ENCODE data around the gene SYNM.

Gene SYNM

DNA sequence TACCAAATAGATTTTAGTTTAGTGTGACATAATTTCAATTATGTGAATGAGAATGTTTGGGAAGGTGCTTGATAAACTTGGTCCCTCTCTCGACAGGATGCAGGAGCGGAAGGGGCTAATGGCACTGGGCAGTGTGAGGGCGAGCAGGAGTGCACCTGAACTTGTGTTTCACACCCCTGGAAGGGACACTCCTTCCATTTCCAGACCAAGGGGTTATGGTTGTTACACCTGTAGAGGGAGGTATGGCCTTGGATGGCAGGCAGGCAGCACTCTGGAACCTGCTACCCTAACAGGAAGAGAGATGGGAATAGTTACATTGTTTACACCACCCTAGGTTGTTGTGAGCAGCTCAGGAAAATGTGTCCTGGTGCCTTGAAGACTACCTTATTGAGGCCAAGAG, 22.1 kb downstream of the SYNM start:
- Histone ChIP-seq H3K36me3 (ENCODE audit: control insufficient read depth, low read length) (no peaks in the 10 kb centered on the region), H3K4me1 (ENCODE audit: control insufficient read depth, low read length) (no peaks in the 10 kb centered on the region), H3K79me2 (ENCODE audit: control insufficient read depth, low read length) (no peaks in the 10 kb centered on the region), H3K9me3 (ENCODE audit: control insufficient read depth, insufficient read depth, low read length) (no peaks in the 10 kb centered on the region), H3K4me3 (ENCODE audit: low read length) (no peak overlapping the region), H3F3A (ENCODE audit: control insufficient read depth, insufficient read depth) (no peaks in the 10 kb centered on the region), H3K9me2 (replicated peaks; ENCODE audit: control insufficient read depth, low read length) (no peaks in the 10 kb centered on the region), H3K27ac (ENCODE audit: low read depth, low read length) (no peak overlapping the region), H4K20me1 (ENCODE audit: control insufficient read depth, insufficient read depth, low read depth, low read length) (no peaks in the 10 kb centered on the region), H3K4me2 (ENCODE audit: low read length) (no peak overlapping the region), H3K27me3 (ENCODE audit: control insufficient read depth, low read length) (no peaks in the 10 kb centered on the region; the same call in 1 of the 2 replicates)
- TF ChIP-seq EZH2phosphoT487 (IDR thresholded peaks at IDR 0.05; ENCODE audit: borderline replicate concordance, low read length) = no peak
- TF ChIP-seq, protein P1, sequence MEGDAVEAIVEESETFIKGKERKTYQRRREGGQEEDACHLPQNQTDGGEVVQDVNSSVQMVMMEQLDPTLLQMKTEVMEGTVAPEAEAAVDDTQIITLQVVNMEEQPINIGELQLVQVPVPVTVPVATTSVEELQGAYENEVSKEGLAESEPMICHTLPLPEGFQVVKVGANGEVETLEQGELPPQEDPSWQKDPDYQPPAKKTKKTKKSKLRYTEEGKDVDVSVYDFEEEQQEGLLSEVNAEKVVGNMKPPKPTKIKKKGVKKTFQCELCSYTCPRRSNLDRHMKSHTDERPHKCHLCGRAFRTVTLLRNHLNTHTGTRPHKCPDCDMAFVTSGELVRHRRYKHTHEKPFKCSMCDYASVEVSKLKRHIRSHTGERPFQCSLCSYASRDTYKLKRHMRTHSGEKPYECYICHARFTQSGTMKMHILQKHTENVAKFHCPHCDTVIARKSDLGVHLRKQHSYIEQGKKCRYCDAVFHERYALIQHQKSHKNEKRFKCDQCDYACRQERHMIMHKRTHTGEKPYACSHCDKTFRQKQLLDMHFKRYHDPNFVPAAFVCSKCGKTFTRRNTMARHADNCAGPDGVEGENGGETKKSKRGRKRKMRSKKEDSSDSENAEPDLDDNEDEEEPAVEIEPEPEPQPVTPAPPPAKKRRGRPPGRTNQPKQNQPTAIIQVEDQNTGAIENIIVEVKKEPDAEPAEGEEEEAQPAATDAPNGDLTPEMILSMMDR (IDR thresholded peaks at IDR 0.05; ENCODE audit: low read depth, low read length, poor library complexity, severe bottlenecking) = no peak

DNA sequence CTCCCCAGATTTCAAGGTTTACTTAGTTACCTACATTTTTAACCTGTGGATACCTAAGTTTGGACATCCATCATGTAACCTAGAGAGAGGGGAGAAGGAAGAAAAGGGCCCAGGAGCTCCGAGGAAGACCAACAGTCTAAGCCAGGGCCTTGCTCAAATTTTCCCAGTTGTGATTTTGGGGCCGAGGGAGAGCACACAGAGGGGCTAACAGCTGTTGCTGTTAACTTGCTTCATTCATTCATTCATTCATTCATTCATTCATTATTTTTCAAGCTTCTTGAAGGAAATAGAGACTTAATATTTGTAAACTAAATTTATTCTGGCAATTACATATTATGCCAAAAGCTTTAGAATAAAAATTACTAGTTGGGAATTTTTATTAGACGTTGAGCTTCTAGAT, 22.9 kb downstream of the SYNM start:
- no peak overlapping the region for H3K4me2 ChIP-seq (ENCODE audit: low read length)
- TF ChIP-seq, protein P1 (IDR thresholded peaks at IDR 0.05; ENCODE audit: low read depth, low read length, poor library complexity, severe bottlenecking) = no peak
- TF ChIP-seq EZH2phosphoT487 (IDR thresholded peaks at IDR 0.05; ENCODE audit: borderline replicate concordance, low read length) = no peak

DNA sequence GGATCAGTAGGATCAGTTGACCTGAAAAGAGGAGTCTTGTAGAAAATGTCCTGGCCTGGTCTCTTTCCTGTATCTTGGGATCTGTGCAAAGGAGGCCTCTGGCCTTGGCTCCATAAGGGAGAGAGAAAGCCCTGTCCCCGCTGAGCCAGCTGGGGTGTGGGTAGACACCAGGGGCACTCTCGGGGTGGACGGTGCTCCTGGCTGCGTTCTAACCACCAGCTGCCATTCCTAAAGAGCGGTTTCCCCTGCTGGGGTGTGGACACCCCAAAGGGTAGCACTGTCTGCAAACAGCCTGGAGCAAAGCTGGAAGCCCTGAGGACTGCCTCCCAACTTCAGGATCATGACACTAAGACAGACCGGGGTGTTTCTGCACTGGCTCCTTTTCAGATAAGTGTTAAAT, 23.5 kb downstream of the SYNM start:
- no peaks in the 10 kb centered on the region for H3K4me1 ChIP-seq (ENCODE audit: control insufficient read depth, low read length)
- no peaks in the 10 kb centered on the region for H3K9me3 ChIP-seq (ENCODE audit: control insufficient read depth, insufficient read depth, low read length)
- no peaks in the 10 kb centered on the region for H3K79me2 ChIP-seq (ENCODE audit: control insufficient read depth, low read length)
- TF ChIP-seq, protein P1 (IDR thresholded peaks at IDR 0.05; ENCODE audit: low read depth, low read length, poor library complexity, severe bottlenecking) = no peak
- no peak for TF ChIP-seq EZH2phosphoT487 (IDR thresholded peaks at IDR 0.05; ENCODE audit: borderline replicate concordance, low read length)
- H3K4me2 ChIP-seq (ENCODE audit: low read length) = no peak overlapping the region
- H3K27me3 ChIP-seq (ENCODE audit: control insufficient read depth, low read length) = no peaks in the 10 kb centered on the region; the same call in 1 of the 2 replicates
- no peak overlapping the region for H3K27ac ChIP-seq (ENCODE audit: low read depth, low read length)
- H3K36me3 ChIP-seq (ENCODE audit: control insufficient read depth, low read length) = no peaks in the 10 kb centered on the region
- H3F3A ChIP-seq (ENCODE audit: control insufficient read depth, insufficient read depth) = no peaks in the 10 kb centered on the region
- no peaks in the 10 kb centered on the region for H3K9me2 ChIP-seq (replicated peaks; ENCODE audit: control insufficient read depth, low read length)
- no peak overlapping the region for H3K4me3 ChIP-seq (ENCODE audit: low read length)
- H4K20me1 ChIP-seq (ENCODE audit: control insufficient read depth, insufficient read depth, low read depth, low read length) = no peaks in the 10 kb centered on the region

More for the DNA sequence above, 22.9 kb downstream of the SYNM start:
- H3K4me1 ChIP-seq (ENCODE audit: control insufficient read depth, low read length) = no peaks in the 10 kb centered on the region
- H3K79me2 ChIP-seq (ENCODE audit: control insufficient read depth, low read length) = no peaks in the 10 kb centered on the region
- H3K27me3 ChIP-seq (ENCODE audit: control insufficient read depth, low read length) = no peaks in the 10 kb centered on the region; the same call in 1 of the 2 replicates
- no peaks in the 10 kb centered on the region for H3K36me3 ChIP-seq (ENCODE audit: control insufficient read depth, low read length)
- H3K9me3 ChIP-seq (ENCODE audit: control insufficient read depth, insufficient read depth, low read length) = no peaks in the 10 kb centered on the region
- H3F3A ChIP-seq (ENCODE audit: control insufficient read depth, insufficient read depth) = no peaks in the 10 kb centered on the region
- H3K4me3 ChIP-seq (ENCODE audit: low read length) = no peak overlapping the region
- H3K27ac ChIP-seq (ENCODE audit: low read depth, low read length) = no peak overlapping the region
- H3K9me2 ChIP-seq (replicated peaks; ENCODE audit: control insufficient read depth, low read length) = no peaks in the 10 kb centered on the region
- no peaks in the 10 kb centered on the region for H4K20me1 ChIP-seq (ENCODE audit: control insufficient read depth, insufficient read depth, low read depth, low read length)
